ENCODE results near the gene VPS25. TPM values are rescaled to one million over a fixed set of nuclear protein-coding genes. Genes with fewer than 3 reads are reported as not detected.
A peak's percentile ranks its signal among the peaks of the same experiment; 100 is the strongest.
"Not testable (repeated sequence)": the region's sequence is repeated elsewhere in the genome, so short reads cannot be mapped to it uniquely, and the experiment has no call there.

The VPS25 gene
- 88.8 and 90.4 TPM in 2 replicates for total RNA-seq

DNA sequence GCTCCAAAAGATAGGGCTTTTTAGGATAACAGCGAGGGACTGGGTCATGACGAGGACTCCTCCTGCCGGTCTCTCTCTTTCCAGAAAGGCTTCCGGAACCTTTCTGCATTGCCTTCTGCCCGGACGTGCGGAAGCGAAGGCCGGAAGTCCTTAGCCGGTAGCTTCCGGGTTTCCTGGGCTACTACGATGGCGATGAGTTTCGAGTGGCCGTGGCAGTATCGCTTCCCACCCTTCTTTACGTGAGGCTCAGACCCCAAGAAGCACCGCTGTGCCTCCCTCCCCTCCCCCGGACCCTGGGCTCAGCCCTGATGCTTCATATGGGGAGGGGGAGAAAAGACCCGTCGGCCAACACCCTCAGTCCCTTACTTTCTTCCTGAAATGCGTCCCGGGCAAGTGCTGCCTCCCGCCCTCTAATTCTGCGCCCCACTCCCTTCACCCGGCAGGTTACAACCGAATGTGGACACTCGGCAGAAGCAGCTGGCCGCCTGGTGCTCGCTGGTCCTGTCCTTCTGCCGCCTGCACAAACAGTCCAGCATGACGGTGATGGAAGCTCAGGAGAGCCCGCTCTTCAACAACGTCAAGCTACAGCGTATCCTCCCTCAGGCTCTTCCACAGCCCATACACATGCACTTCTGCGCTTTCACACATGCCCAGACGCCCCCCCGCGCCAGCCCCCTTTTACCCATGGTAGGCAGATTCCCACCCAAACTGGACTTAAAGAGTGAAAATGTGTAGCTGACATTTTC lies at the start of gene VPS25:
VPS25 (plus strand) TSS at position 160 of the 746 bp plus-strand sequence; CDS start at position 187, 27 bp downstream.
- H3K36me3 Mint-ChIP-seq (ENCODE audit: low read depth): peaks cover 32% of the 10 kb centered on the region
- H3K27me3 Mint-ChIP-seq (ENCODE audit: low read depth): no peaks in the 10 kb centered on the region
- DNase-seq (ENCODE audit: low spot score): peak; percentile 68
- H3K9me3 Mint-ChIP-seq: no peaks in the 10 kb centered on the region
- peak within 1 kb of the TSS; percentile 98 for H3K4me3 Mint-ChIP-seq (ENCODE audit: low read depth)
- H3K27ac Mint-ChIP-seq: peak within 1 kb of the TSS; percentile 93
- peaks cover 19% of the 10 kb centered on the region for H3K4me1 Mint-ChIP-seq (ENCODE audit: low read depth)
- intact Hi-C loops (cut with micrococcal nuclease): no loop called here

DNA sequence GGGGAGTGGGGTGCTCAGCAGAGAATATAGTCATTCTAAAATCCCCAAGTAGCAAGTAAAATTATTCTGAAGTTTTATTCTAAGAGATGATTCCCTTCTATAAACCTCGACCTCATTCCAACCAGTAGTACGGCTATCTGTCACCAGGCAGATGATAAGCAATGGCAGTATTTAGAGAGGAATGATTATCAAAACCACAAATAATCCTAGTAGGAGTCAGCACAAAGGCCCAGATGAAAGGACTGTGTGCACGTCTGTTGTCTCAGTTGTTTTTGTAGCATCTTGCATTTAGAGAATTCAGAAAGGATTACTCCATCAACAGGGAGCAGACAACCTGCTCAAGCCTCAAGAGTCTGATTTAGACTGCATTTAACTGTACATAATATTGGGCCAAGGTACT lies 49.6 kb upstream of the VPS25 start:
- intact Hi-C loops (cut with micrococcal nuclease): no loop called here
- Mint-ChIP-seq H3K4me3 (ENCODE audit: low read depth) (no peak overlapping the region), H3K36me3 (ENCODE audit: low read depth) (peaks cover 45% of the 10 kb centered on the region), H3K4me1 (ENCODE audit: low read depth) (no peaks in the 10 kb centered on the region), H3K27me3 (ENCODE audit: low read depth) (no peaks in the 10 kb centered on the region), H3K27ac (no peak overlapping the region), H3K9me3 (no peaks in the 10 kb centered on the region)
- no peak for DNase-seq (ENCODE audit: low spot score)

DNA sequence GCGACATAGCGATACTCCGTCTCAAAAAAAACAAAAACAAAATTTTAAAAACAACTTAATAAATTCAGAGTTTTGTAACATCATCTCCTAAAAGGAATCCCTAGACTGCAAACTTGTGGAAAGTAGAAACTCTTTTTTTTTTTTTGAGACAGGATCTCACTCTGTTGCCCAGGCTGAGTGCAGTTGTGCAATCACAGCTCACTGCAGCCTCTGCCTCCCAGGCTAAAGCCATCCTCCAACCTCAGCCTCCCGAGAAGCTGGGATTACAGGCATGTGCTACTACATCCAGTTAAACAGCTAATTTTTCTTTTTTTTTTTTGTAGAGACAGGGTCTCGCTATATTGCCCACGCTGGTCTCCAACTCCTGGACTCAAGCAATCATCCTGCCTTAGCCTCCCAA lies 48.1 kb upstream of the VPS25 start:
- Mint-ChIP-seq H3K9me3 (no peaks in the 10 kb centered on the region), H3K36me3 (ENCODE audit: low read depth) (peaks cover 39% of the 10 kb centered on the region), H3K27me3 (ENCODE audit: low read depth) (no peaks in the 10 kb centered on the region), H3K4me1 (ENCODE audit: low read depth) (no peaks in the 10 kb centered on the region), H3K4me3 (ENCODE audit: low read depth) (no peak overlapping the region), H3K27ac (no peak overlapping the region)
- intact Hi-C loops (cut with micrococcal nuclease): no loop called here
- DNase-seq (ENCODE audit: low spot score): no peak

DNA sequence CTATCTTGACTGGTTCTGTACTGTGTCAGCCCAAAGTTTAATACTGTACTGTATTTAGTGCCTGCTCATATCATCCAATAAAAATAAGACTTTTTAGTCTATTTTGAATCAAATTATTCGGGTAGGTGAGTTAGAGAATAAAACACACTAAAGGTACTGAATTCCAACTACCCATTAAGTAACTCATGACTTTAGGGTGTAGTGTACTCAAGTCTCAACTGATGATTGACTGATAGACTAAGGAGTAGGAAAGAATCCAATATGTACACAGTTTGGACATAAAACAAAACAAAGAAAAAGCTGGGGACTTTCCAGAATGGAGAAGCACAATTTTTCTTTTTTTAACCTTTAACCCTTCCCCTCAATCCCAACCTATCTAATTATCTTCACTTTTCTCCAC lies 32.5 kb upstream of the VPS25 start:
- H3K27ac Mint-ChIP-seq: no peak overlapping the region
- H3K4me1 Mint-ChIP-seq (ENCODE audit: low read depth): peaks cover 18% of the 10 kb centered on the region
- H3K4me3 Mint-ChIP-seq (ENCODE audit: low read depth): no peak overlapping the region
- intact Hi-C loops (cut with micrococcal nuclease): no loop called here
- DNase-seq (ENCODE audit: low spot score): no peak
- H3K27me3 Mint-ChIP-seq (ENCODE audit: low read depth): peaks cover 5% of the 10 kb centered on the region
- no peaks in the 10 kb centered on the region for H3K36me3 Mint-ChIP-seq (ENCODE audit: low read depth)
- peaks cover 4% of the 10 kb centered on the region for H3K9me3 Mint-ChIP-seq

DNA sequence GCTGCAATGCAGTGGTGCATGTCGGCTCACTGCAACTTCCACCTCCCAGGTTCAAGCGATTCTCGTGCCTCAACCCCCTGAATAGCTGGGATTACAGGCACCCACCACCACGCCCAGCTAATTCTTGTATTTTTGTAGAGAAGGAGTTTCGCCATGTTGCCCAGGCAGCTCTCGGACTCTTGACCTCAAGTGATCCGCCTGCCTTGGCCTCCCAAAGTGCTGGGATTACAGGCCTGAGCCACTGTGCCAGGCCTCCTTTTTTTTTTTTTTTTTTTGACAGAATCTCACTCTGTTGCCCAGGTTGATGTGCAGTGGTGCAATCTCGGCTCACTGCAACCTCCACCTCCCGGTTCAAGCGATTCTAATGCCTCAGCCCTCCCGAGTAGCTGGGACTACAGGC lies 30.3 kb upstream of the VPS25 start:
- peaks cover 20% of the 10 kb centered on the region for H3K27me3 Mint-ChIP-seq (ENCODE audit: low read depth)
- peaks cover 18% of the 10 kb centered on the region for H3K4me1 Mint-ChIP-seq (ENCODE audit: low read depth)
- DNase-seq (ENCODE audit: low spot score); intact Hi-C loops (cut with micrococcal nuclease); H3K9me3 Mint-ChIP-seq; H3K36me3 Mint-ChIP-seq (ENCODE audit: low read depth); H3K4me3 Mint-ChIP-seq (ENCODE audit: low read depth); H3K27ac Mint-ChIP-seq: not testable (repeated sequence)

DNA sequence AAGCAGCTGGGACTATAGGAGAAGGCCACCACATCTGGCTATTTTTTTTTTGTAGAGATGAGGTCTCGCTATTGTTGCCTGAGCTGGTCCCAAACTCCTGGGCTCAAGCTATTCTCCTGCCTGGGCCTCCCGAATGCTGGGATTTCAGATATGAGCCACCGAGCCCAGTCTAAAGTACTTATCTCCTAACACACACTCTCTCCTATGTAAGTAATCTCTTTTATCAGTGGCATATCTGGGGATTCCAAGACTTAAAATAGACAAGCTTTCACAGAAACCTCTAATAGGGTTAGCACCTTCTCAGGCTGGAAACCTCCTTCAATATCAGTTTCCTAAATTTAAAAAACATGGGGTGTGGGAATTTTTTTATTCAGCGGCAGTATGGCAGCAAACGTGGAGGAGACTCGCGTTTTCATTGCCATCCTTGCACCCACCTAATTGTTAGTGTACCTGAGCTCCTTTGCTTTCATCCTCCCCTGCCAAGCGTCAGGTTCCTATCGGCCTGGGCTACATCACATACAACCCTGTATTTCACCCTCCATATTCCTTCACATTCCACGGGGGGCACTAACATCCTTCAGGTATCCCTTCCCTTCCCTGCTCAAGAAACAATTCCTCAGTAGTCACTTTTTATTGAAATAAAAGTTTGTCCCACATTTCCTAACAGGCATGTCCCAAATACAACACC lies 29.5 kb upstream of the VPS25 start:
- Mint-ChIP-seq H3K27ac (peak overlapping the region; percentile 96), H3K4me3 (ENCODE audit: low read depth) (peak overlapping the region; percentile 94), H3K4me1 (ENCODE audit: low read depth) (peaks cover 18% of the 10 kb centered on the region), H3K36me3 (ENCODE audit: low read depth) (no peaks in the 10 kb centered on the region), H3K9me3 (peaks cover 4% of the 10 kb centered on the region), H3K27me3 (ENCODE audit: low read depth) (peaks cover 26% of the 10 kb centered on the region)
- DNase-seq (ENCODE audit: low spot score): no peak
- intact Hi-C loops (cut with micrococcal nuclease): no loop called here

DNA sequence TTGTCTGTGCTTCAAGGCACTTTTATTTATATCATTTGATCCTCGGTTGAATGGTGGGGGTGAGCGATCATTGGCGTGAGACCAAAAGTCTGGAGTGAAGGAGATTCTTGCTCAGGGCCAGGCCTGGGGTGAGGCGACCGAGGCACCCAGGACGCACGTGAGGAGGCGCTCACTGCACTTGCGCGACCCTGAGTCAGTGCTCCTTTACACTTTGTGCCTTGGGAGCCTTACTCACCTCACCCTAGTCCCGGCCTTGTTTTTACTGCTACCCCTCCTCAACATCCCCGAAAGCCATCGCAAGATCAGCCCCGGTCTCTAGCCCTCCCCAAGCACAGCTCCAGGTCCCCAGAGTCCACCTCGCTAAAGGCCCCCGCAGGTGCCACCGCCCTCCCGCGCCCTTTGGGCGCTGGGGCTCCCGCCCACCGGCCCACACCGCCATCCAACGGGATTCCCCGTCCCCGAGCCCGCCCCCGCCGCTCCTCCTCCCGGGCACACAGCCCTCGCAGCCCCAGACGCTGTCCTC lies 28.9 kb upstream of the VPS25 start:
- Mint-ChIP-seq H3K9me3 (peaks cover 4% of the 10 kb centered on the region), H3K4me3 (ENCODE audit: low read depth) (peak overlapping the region; percentile 94), H3K27ac (peak overlapping the region; percentile 96), H3K27me3 (ENCODE audit: low read depth) (peaks cover 30% of the 10 kb centered on the region), H3K4me1 (ENCODE audit: low read depth) (peaks cover 18% of the 10 kb centered on the region), H3K36me3 (ENCODE audit: low read depth) (no peaks in the 10 kb centered on the region)
- DNase-seq (ENCODE audit: low spot score): no peak
- intact Hi-C loops (cut with micrococcal nuclease): no loop called here

DNA sequence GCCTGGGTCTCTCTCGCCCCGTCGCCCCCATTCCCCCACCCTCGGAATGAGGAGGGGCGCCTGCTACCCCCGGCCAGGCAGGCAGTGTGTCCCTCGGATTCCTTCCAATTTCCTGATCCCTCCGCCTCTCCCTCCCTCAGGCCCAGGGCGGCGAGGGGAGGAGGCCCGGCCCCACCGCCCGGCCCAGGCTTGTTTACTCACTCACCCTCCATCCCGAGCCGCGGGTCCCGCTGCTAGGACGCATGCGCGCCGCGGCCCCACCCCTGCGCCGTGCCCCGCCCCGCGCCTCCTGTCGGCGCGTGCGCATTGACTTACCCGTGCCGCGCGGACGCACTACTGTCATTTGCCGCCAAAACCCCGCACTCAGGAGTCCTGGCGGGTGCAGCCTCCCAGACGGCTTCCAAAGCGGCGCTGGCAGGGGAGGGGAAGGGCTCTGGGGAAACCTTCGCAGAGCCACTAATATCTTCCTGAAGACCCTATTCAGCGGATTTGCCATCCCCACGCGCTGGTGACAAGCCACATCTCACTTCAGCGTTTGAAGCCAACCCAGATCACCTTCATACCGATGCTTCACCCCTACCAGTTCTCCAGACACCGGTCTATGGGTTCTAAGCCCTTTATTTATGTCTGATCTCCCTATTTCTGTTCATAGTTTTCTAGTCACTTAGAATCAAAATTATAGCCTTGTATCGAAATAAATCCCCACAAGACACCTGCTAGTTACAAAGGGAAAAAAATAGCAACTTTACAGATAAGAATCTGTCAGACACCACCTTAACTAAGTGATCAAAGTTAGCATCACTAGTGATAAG lies 28.2 kb upstream of the VPS25 start, which contains the start of gene EZH1:
EZH1 (minus strand) TSS at position 235 of the 812 bp plus-strand sequence. CDS start 16,099 bp downstream, outside the sequence.
- no peaks in the 10 kb centered on the region for H3K36me3 Mint-ChIP-seq (ENCODE audit: low read depth)
- peak; percentile 91 for DNase-seq (ENCODE audit: low spot score)
- intact Hi-C loops (cut with micrococcal nuclease): no loop called here
- H3K4me3 Mint-ChIP-seq (ENCODE audit: low read depth): peak within 1 kb of the TSS; percentile 94
- H3K4me1 Mint-ChIP-seq (ENCODE audit: low read depth): peaks cover 18% of the 10 kb centered on the region
- peaks cover 31% of the 10 kb centered on the region for H3K27me3 Mint-ChIP-seq (ENCODE audit: low read depth)
- peaks cover 4% of the 10 kb centered on the region for H3K9me3 Mint-ChIP-seq
- H3K27ac Mint-ChIP-seq: peak within 1 kb of the TSS; percentile 96

DNA sequence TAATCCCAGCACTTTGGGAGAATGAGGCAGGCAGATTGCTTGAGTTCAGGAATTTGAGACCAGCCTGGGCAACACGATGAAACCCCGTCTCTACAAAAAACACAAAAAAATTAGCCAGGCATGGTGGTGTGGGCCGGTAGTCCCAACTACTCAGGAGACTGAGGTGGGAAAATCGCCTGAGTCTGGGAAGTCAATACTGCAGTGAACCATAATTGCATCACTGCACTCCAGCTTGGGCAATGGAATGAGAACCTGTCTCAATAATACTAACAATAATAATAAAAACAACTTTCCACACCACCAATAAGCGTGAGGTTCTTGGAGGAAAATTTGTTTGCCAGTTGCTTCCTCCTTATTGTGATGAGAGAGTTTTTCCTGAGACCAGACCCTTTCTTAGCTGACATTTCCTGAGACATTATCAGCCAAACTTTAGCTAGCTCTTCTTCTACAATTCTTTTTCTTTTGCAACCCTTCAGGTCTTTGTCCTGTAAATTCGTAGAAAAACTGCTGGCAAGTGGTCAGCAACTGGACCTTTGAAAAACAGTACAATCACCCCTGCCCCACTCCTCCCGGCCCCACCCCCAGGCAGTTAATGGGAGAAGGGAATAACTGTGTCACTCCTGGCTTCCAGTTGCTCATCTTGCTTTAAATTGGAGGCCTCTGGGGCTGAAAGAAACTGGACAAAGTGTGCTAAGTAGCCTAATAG lies 24.9 kb upstream of the VPS25 start:
- no peaks in the 10 kb centered on the region for H3K36me3 Mint-ChIP-seq (ENCODE audit: low read depth)
- peaks cover 13% of the 10 kb centered on the region for H3K4me1 Mint-ChIP-seq (ENCODE audit: low read depth)
- no peak overlapping the region for H3K27ac Mint-ChIP-seq
- H3K9me3 Mint-ChIP-seq: peaks cover 4% of the 10 kb centered on the region
- DNase-seq (ENCODE audit: low spot score): no peak
- intact Hi-C loops (cut with micrococcal nuclease): no loop called here
- no peak overlapping the region for H3K4me3 Mint-ChIP-seq (ENCODE audit: low read depth)
- H3K27me3 Mint-ChIP-seq (ENCODE audit: low read depth): peaks cover 53% of the 10 kb centered on the region

DNA sequence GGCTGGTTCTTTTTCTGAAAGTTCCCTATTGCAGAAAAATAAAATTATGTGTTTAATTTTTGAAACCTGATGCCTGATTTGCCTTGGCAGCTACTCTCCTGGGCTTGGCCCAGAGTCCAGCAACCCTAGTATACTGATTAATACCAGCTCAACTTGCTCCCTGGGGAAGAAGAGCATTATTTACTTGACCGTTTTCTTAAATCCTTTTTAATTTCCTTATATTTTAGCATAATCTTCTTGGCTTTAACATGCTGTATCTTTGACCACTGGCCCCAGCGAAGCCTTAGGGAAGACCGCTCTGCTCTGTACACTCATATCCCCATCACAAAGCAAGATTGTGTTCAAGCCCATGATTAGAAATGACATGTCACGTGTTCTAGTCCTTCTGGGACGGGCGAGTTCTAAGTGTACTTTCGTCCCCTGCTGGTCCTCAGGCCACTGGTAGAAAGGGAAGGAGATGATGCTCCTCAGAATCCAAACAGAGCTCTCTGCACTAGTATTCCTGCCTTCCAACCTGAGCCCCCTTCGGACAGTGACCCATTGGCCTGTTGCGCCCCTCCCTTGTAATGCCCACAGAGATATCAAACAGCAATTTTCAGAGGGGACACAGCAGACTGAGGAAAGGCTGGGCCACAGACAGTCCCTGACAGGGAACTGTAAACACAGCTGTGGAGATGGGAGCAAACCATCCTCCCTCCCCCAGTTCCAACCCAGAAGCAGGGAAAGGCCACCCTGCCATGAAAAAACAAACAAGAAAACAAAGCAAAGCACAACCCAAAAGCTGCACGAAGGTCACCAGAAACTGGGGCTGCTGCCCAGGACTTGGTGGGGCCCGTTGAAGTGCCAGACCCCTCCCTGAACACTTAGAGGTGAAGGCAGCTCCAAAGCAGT lies 24.1 kb upstream of the VPS25 start:
- intact Hi-C loops (cut with micrococcal nuclease): no loop called here
- Mint-ChIP-seq H3K9me3 (peaks cover 4% of the 10 kb centered on the region), H3K36me3 (ENCODE audit: low read depth) (no peaks in the 10 kb centered on the region), H3K27ac (no peak overlapping the region), H3K4me1 (ENCODE audit: low read depth) (peaks cover 6% of the 10 kb centered on the region), H3K4me3 (ENCODE audit: low read depth) (no peak overlapping the region), H3K27me3 (ENCODE audit: low read depth) (peaks cover 57% of the 10 kb centered on the region)
- DNase-seq (ENCODE audit: low spot score): no peak

DNA sequence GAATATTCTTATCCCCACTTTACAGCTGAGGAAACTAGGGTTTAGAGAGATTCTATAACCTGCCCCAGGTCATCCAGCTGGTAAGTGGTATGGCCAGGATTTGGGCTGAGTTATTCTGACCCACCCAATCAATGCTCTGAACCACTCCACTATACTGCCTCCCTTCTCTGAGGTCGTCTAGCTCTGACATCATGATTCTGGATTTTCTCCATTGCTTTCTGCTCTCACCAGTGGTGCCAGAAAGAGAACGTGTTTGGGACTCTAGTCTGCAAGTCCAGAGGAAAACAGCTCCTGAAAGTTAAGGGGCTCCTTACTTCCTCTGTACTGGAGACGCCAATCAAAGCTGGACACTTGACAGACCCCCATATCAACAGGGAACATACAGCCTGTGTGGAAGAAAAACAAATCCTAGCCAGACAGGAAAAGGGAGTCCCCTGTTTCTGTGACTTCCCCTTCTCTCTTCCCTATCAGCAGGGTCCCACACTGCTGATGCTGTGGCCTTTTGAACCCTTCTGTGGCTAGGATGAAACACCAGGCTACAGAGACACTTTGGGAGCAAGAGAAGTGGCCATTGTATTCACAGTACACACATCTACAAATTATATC lies 22.4 kb upstream of the VPS25 start:
- Mint-ChIP-seq H3K27me3 (ENCODE audit: low read depth) (peaks cover 62% of the 10 kb centered on the region), H3K9me3 (no peaks in the 10 kb centered on the region)

More for the DNA sequence above, 22.4 kb upstream of the VPS25 start:
- H3K36me3 Mint-ChIP-seq (ENCODE audit: low read depth): no peaks in the 10 kb centered on the region
- no peak for DNase-seq (ENCODE audit: low spot score)
- H3K4me3 Mint-ChIP-seq (ENCODE audit: low read depth): no peak overlapping the region
- intact Hi-C loops (cut with micrococcal nuclease): no loop called here
- no peak overlapping the region for H3K27ac Mint-ChIP-seq
- H3K4me1 Mint-ChIP-seq (ENCODE audit: low read depth): no peaks in the 10 kb centered on the region
